ENCODE results near the gene CENPF.
"Not testable (repeated sequence)": the region's sequence is repeated elsewhere in the genome, so short reads cannot be mapped to it uniquely, and the experiment has no call there.

- TF ChIP-seq CTCF (conservative IDR thresholded peaks at IDR 0.05; ENCODE audit: low read length); EZH2phosphoT487 (IDR thresholded peaks at IDR 0.05; ENCODE audit: borderline replicate concordance, low read depth, low read length): not testable (repeated sequence)
Measured at GRCh38 chr1:214605933-214606925, 3.2 kb downstream of the CENPF start.

Data from OCI-LY7 (cell line).